PC-3 (cell line): ENCODE measurements around the gene TMEM119. TPM values are rescaled to one million over a fixed set of nuclear protein-coding genes. Genes with fewer than 3 reads are reported as not detected.

Experiments used
- ATAC-seq: fragments of 200-7000 bp; cut with Tn5 transposase; 2 replicates; pipeline ENCODE4 v1.9.1; 2020; ENCODE audit warnings: mild to moderate bottlenecking, moderate library complexity
- BruUV-seq: library from RNA; stranded (reverse); fragments of 400-500 nt; replicated peaks from 2 replicates; lab custom pipeline; 2021; lab: Mats Ljungman, UMichigan
- CTCF ChIA-PET: fragments of 300-600 bp; sonication (Branson Sonifier 250); formaldehyde crosslinking; loops from one replicate; lab custom pipeline; 2022; ENCODE audit warnings: antibody characterized with exemption; lab: Charles Lee
- POLR2A ChIA-PET: fragments of 300-600 bp; sonication (Branson Sonifier 250); formaldehyde crosslinking; loops from one replicate; lab custom pipeline; 2022; ENCODE audit warnings: antibody characterized with exemption; ENCODE audit not compliant: unreplicated experiment; lab: Charles Lee
- DNase-seq: peaks from one replicate; pipeline ENCODE4 v3.0.0-alpha.2; 2015
- H2AFZ ChIP-seq: fragments of 300-600 bp; sonication (generic); 2 replicates; pipeline ENCODE4 v1.6.0; 2016; ENCODE audit warnings: antibody characterized with exemption, low read length
- H3F3A ChIP-seq: fragments of 300-600 bp; sonication (generic); one replicate; pipeline ENCODE4 v1.6.0; 2017; ENCODE audit warnings: antibody characterized with exemption, low read length, control low read depth, mild to moderate bottlenecking; ENCODE audit not compliant: unreplicated experiment
- H3K27ac ChIP-seq: fragments of 300-600 bp; sonication (generic); 2 replicates; pipeline ENCODE4 v1.5.1; 2016; ENCODE audit warnings: mild to moderate bottlenecking, low read length
- H3K27me3 ChIP-seq: fragments of 300-600 bp; sonication (generic); 2 replicates; pipeline ENCODE4 v1.6.1; 2016; ENCODE audit warnings: low read length, mixed read lengths
- H3K36me3 ChIP-seq: fragments of 300-600 bp; sonication (generic); 2 replicates; pipeline ENCODE4 v1.6.1; 2016; ENCODE audit warnings: low read depth, mixed run types, low read length, mixed read lengths
- H3K4me1 ChIP-seq: fragments of 300-600 bp; sonication (generic); 2 replicates; pipeline ENCODE4 v1.5.1; 2016; ENCODE audit warnings: low read length; ENCODE audit not compliant: insufficient read depth
- H3K4me2 ChIP-seq: fragments of 300-600 bp; sonication (generic); 2 replicates; pipeline ENCODE4 v1.6.0; 2016; ENCODE audit warnings: low read length
- H3K4me3 ChIP-seq: fragments of 300-600 bp; sonication (generic); 2 replicates; pipeline ENCODE4 v1.5.1; 2016; ENCODE audit warnings: mild to moderate bottlenecking, low read length, mixed read lengths
- H3K79me2 ChIP-seq: fragments of 300-600 bp; sonication (generic); 2 replicates; pipeline ENCODE4 v1.6.1; 2017; ENCODE audit warnings: low read length, mixed read lengths
- H3K9ac ChIP-seq: fragments of 300-600 bp; sonication (generic); 2 replicates; pipeline ENCODE4 v1.6.0; 2016; ENCODE audit warnings: mild to moderate bottlenecking, low read length
- H3K9me2 ChIP-seq: fragments of 300-600 bp; sonication (generic); replicated peaks from 2 replicates; pipeline ENCODE4 v1.6.1; 2016; ENCODE audit warnings: mixed run types, low read length, mixed read lengths
- H3K9me3 ChIP-seq: fragments of 300-600 bp; sonication (generic); 2 replicates; pipeline ENCODE4 v1.6.1; 2016; ENCODE audit warnings: low read length, mixed read lengths
- H4K20me1 ChIP-seq: fragments of 300-600 bp; sonication (generic); 2 replicates; pipeline ENCODE4 v1.6.1; 2016; ENCODE audit warnings: low read length, mixed read lengths
- EZH2 ChIP-seq: fragments of 300-600 bp; sonication (generic); IDR thresholded peaks from one replicate; pipeline ENCODE4 v1.6.1; 2017; ENCODE audit warnings: antibody characterized with exemption, mild to moderate bottlenecking, low read length; ENCODE audit not compliant: unreplicated experiment
- EZH2phosphoT487 ChIP-seq: fragments of 300-600 bp; sonication (generic); IDR thresholded peaks from 2 replicates; pipeline ENCODE4 v1.6.1; 2018; ENCODE audit warnings: mild to moderate bottlenecking, antibody characterized with exemption, low read length, borderline replicate concordance
- intact Hi-C: fragments of 100-400 bp; cut with micrococcal nuclease; formaldehyde crosslinking; loops from 2 replicates; pipeline ENCODE4 v1.9.0; 2023
- total RNA-seq: library from RNA; depleted of rRNA; stranded (reverse); fragments of >200 nt; gene quantifications from 2 replicates; pipeline ENCODE4 v1.2.3, GENCODE V29; 2014
- TF ChIP-seq, protein P1 (sequence below): fragments of 300-600 bp; sonication (generic); conservative IDR thresholded peaks from 2 replicates; pipeline ENCODE4 v1.5.1; 2017; ENCODE audit warnings: antibody characterized with exemption, low read depth, mild to moderate bottlenecking, low read length

TMEM119 gene
- total RNA-seq, 1 experiment from 2014 or later, result not detected

DNA sequence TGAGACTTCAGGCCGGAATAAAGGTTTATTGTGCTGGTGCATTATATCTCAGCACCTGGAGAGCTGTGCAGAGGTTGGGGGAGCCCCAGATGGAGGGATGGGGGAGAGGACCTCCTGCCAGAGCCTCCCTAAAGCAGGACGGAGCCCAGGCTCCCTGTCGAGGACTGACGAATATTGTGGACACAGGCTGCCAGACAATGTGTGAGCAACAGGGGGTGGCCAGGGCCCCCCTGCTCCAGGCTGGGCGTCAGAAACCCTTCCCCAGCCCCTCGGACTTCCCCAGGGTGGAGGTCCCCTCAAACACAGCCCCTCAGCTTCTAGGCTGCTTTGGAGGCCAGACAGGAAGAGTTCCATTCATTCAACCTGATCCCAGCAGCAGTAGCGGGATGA is 8.0 kb downstream of the TMEM119 start:
- H3K9ac ChIP-seq, result no peak overlapping the region
- H4K20me1 ChIP-seq, result no peaks in the 10 kb centered on the region
- no peaks in the 10 kb centered on the region for H3K79me2 ChIP-seq
- H3K9me2 ChIP-seq, result no peaks in the 10 kb centered on the region
- intact Hi-C loops, result no loop called here
- TF ChIP-seq EZH2phosphoT487 (no peak), EZH2 (no peak)
- TF ChIP-seq, protein P1, sequence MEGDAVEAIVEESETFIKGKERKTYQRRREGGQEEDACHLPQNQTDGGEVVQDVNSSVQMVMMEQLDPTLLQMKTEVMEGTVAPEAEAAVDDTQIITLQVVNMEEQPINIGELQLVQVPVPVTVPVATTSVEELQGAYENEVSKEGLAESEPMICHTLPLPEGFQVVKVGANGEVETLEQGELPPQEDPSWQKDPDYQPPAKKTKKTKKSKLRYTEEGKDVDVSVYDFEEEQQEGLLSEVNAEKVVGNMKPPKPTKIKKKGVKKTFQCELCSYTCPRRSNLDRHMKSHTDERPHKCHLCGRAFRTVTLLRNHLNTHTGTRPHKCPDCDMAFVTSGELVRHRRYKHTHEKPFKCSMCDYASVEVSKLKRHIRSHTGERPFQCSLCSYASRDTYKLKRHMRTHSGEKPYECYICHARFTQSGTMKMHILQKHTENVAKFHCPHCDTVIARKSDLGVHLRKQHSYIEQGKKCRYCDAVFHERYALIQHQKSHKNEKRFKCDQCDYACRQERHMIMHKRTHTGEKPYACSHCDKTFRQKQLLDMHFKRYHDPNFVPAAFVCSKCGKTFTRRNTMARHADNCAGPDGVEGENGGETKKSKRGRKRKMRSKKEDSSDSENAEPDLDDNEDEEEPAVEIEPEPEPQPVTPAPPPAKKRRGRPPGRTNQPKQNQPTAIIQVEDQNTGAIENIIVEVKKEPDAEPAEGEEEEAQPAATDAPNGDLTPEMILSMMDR, result no peak
- BruUV-seq, result no TSS peak
- H3K4me1 ChIP-seq, result no peaks in the 10 kb centered on the region
- ChIA-PET CTCF (no interaction called here), POLR2A (no interaction called here)
- no peaks in the 10 kb centered on the region for H3F3A ChIP-seq
- H3K4me3 ChIP-seq, result no peak overlapping the region
- no peaks in the 10 kb centered on the region for H3K36me3 ChIP-seq
- no peak overlapping the region for H3K4me2 ChIP-seq
- H2AFZ ChIP-seq, result no peak overlapping the region
- H3K27ac ChIP-seq, result no peak overlapping the region
- H3K9me3 ChIP-seq, result no peaks in the 10 kb centered on the region
- ATAC-seq (no peak), DNase-seq (no peak)
- H3K27me3 ChIP-seq, result no peaks in the 10 kb centered on the region

DNA sequence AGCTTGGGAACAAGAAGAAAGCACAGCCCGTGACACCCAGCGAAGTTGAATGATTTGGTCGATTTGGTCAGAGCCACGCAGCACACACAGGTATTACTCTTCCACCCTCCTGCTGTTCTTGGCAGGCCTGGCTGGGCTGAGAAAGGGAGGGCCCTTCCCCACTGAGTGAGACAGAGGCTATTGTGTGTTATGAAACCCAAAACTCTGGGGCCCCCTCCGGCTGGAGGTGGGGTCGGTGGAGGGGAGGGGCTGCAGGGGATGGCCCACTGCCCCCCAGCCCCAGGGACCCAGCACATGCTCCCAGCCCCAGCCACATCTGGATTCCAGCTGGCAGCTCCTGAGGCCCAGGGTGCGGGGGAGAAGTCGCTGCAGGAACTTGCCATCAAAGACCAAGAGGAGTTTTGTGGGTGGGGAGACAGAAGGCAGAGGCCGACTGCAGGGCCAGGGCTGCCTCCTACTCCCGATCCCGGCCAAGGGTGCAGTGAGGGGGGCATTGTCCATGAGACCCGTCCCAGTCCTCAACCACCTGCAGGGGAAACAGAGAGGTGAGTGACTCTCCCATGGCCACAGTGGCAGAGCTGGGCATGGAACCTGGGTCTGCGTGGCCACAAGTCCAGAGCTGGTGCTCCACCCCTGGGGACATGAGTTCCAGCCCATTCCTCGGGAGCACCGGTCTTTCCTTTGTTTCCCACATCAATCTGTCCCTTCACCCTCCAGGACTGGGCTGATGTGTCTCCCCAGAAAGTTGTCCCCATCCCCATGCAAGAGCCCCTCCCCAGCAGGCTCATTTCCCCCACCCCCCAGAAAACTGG is 8.7 kb downstream of the TMEM119 start:
- no peak for TF ChIP-seq EZH2phosphoT487
- TF ChIP-seq EZH2, result no peak
- TF ChIP-seq, protein P1, result no peak
- no peaks in the 10 kb centered on the region for H3F3A ChIP-seq
- DNase-seq, result no peak
- CTCF ChIA-PET, result no interaction called here
- H3K4me1 ChIP-seq, result no peaks in the 10 kb centered on the region
- intact Hi-C loops, result no loop called here
- no peaks in the 10 kb centered on the region for H3K36me3 ChIP-seq
- no peak overlapping the region for H3K9ac ChIP-seq
- no peaks in the 10 kb centered on the region for H3K9me2 ChIP-seq
- no peaks in the 10 kb centered on the region for H3K79me2 ChIP-seq
- H3K27ac ChIP-seq, result no peak overlapping the region
- H3K4me3 ChIP-seq, result no peak overlapping the region
- no TSS peak for BruUV-seq
- H2AFZ ChIP-seq, result no peak overlapping the region
- H3K4me2 ChIP-seq, result no peak overlapping the region
- H3K9me3 ChIP-seq, result no peaks in the 10 kb centered on the region
- H3K27me3 ChIP-seq, result no peaks in the 10 kb centered on the region
- POLR2A ChIA-PET, result no interaction called here
- peak; percentile 48; the same call in 1 of the 2 replicates for ATAC-seq
- H4K20me1 ChIP-seq, result no peaks in the 10 kb centered on the region

DNA sequence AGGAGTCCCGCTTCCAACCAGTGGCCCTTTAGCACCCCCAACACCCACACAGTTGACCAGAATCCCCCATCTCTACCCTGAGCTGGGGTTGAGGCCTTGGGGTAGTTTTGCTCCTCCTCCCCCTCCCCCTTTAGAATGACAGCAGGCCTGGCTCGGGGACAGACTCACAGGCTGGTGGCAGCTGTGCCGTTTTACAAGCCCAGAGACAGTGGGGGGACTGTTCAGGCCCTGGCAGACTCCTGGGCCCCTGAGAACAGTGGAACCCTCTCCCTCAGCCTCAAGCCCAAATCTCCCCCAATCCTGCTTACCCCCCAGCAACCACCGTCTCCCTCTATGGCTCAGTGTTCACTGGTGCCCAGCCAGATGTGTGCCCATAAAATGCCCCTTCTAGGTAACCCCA is 10.1 kb downstream of the TMEM119 start:
- H3K9ac ChIP-seq, result no peak overlapping the region
- no peak for DNase-seq

More for the DNA sequence above, 10.1 kb downstream of the TMEM119 start:
- TF ChIP-seq EZH2phosphoT487 (no peak), EZH2 (no peak)
- TF ChIP-seq, protein P1, result no peak
- Histone ChIP-seq H2AFZ (no peak overlapping the region), H3K27ac (no peak overlapping the region), H3K9me2 (no peaks in the 10 kb centered on the region), H4K20me1 (no peaks in the 10 kb centered on the region), H3K79me2 (no peaks in the 10 kb centered on the region), H3K9me3 (no peaks in the 10 kb centered on the region), H3K4me2 (no peak overlapping the region), H3K36me3 (no peaks in the 10 kb centered on the region), H3K4me3 (no peak overlapping the region), H3K4me1 (no peaks in the 10 kb centered on the region), H3F3A (no peaks in the 10 kb centered on the region), H3K27me3 (no peaks in the 10 kb centered on the region)
- no peak for ATAC-seq
- no TSS peak for BruUV-seq
- CTCF ChIA-PET, result no interaction called here
- POLR2A ChIA-PET, result no interaction called here
- intact Hi-C loops, result no loop called here
